Fibroblast of lung (primary cell): Measurements from ENCODE around the gene VTCN1.

Experiments
- EZH2 ChIP-seq: IDR thresholded peaks from 2 replicates; pipeline ENCODE4 v1.5.1; 2012; ENCODE audit warnings: low read length, control low read depth, mild to moderate bottlenecking; ENCODE audit errors: missing control alignments
- TF ChIP-seq, protein P1 (sequence below), 2 donors: IDR thresholded peaks in 1 of 2; conservative IDR thresholded peaks in 1 of 2; 1 replicate in 1 of 2; 2 replicates in 1 of 2; pipeline ENCODE4 v1.5.1; 2011 to 2012; ENCODE audit warnings: low read length in 2 of 2, control low read depth in 1 of 2, inconsistent platforms in 1 of 2, low read depth in 1 of 2, mild to moderate bottlenecking in 1 of 2

DNA sequence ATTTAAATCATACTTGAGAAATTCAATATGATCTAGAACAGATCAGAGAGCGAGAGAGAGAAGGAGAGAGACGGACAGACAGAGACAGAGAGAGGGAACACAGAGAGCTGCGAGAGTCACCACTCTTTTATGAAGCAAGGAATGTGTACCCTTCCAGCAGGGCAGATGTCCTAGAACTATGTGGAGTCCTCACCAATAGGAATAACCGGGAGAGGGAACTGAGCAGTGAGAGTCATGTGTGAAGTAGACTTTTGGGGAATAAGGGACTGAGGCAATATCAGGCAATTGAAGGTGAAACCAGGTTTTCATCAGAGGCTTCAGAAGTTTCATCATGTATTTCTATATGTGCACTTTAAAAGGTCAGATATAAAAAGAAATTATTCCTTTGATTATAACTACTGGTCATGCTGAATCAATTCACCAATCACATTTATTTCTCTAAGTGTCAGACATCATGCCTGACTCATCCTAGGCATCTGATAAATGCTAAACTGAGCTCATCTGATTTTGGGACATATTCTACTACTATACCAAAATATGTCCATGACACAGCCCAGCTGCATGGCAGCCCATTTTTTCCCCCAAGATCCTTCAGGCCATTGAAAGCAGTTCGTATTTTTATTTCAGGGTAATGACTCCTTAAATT, 22.4 kb downstream of the VTCN1 start:
- TF ChIP-seq, protein P1, sequence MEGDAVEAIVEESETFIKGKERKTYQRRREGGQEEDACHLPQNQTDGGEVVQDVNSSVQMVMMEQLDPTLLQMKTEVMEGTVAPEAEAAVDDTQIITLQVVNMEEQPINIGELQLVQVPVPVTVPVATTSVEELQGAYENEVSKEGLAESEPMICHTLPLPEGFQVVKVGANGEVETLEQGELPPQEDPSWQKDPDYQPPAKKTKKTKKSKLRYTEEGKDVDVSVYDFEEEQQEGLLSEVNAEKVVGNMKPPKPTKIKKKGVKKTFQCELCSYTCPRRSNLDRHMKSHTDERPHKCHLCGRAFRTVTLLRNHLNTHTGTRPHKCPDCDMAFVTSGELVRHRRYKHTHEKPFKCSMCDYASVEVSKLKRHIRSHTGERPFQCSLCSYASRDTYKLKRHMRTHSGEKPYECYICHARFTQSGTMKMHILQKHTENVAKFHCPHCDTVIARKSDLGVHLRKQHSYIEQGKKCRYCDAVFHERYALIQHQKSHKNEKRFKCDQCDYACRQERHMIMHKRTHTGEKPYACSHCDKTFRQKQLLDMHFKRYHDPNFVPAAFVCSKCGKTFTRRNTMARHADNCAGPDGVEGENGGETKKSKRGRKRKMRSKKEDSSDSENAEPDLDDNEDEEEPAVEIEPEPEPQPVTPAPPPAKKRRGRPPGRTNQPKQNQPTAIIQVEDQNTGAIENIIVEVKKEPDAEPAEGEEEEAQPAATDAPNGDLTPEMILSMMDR (conservative IDR thresholded peaks at IDR 0.05 in 1 of 2, IDR thresholded peaks at IDR 0.05 in 1 of 2; ENCODE audit: low read depth in 1 of 2, low read length in 2 of 2), result no peak
- TF ChIP-seq EZH2, result no peak
